ACC112 (cell line): ENCODE data around the gene MYO15A.
A peak's percentile ranks its signal among the peaks of the same experiment; 100 is the strongest.

ENCODE experiments used
- H2AFZ ChIP-seq: fragments of 200-600 bp; sonication (generic); one replicate; pipeline ENCODE4 v1.6.0; 2017; ENCODE audit warnings: antibody characterized with exemption, low read length; ENCODE audit not compliant: unreplicated experiment
- H3K27ac ChIP-seq: fragments of 200-600 bp; sonication (generic); 2 replicates; pipeline ENCODE4 v1.5.1; 2014; ENCODE audit warnings: low read depth, mild to moderate bottlenecking, antibody characterized with exemption, low read length, moderate library complexity
- H3K27me3 ChIP-seq: fragments of 200-600 bp; sonication (generic); 2 replicates; pipeline ENCODE4 v1.6.1; 2014; ENCODE audit warnings: mild to moderate bottlenecking, antibody characterized with exemption, low read length, moderate library complexity, mixed read lengths; ENCODE audit not compliant: insufficient read depth
- H3K36me3 ChIP-seq: fragments of 200-600 bp; sonication (generic); 2 replicates; pipeline ENCODE4 v1.6.1; 2016; ENCODE audit warnings: mild to moderate bottlenecking, antibody characterized with exemption, low read length, moderate library complexity, mixed read lengths; ENCODE audit not compliant: insufficient read depth
- H3K4me1 ChIP-seq: fragments of 200-600 bp; sonication (generic); one replicate; pipeline ENCODE4 v1.6.1; 2016; ENCODE audit warnings: low read length, mixed read lengths; ENCODE audit not compliant: insufficient read depth, unreplicated experiment, control insufficient read depth
- H3K4me3 ChIP-seq: fragments of 200-600 bp; sonication (generic); 2 replicates; pipeline ENCODE4 v1.5.1; 2014; ENCODE audit warnings: mild to moderate bottlenecking, low read depth, low read length
- H3K79me2 ChIP-seq: fragments of 200-600 bp; sonication (generic); one replicate; pipeline ENCODE4 v1.6.0; 2016; ENCODE audit warnings: low read length; ENCODE audit not compliant: control insufficient read depth, unreplicated experiment, insufficient read depth

Gene MYO15A

DNA sequence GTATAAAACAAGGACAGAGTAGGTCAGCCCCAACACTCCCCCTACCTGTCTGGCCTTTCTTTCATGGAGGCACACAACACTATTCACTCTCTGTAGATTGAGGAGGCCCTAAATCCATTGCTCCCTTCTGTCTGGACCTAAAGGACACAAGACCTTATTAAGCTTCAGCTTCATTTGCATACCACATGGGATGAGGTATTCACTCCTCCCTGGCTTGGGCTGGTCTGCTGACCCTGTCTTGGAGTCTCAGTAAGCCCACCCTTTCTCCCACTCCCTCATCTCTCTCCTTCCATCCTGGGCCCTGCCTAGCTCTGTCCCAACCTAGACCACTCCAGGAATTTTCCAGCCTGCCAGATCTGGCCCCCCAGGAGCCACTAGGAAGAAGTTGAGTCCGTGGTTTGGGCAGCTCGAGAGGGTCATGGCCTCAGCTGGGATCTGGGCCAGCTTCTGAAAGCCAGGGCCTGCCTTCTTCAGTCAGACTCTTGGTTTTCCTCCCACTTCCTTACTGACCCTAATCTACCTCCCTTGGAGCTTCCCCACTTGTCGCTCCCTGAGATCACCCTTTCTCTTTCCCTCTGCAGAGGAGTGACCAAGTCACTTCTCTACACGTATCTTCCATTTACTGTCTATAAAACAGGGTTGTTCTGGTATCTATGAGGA, 110.3 kb downstream of the MYO15A start:
- Histone ChIP-seq H2AFZ (no peak overlapping the region), H3K4me3 (no peak overlapping the region), H3K27ac (no peak overlapping the region), H3K79me2 (no peaks in the 10 kb centered on the region), H3K36me3 (no peaks in the 10 kb centered on the region), H3K27me3 (no peaks in the 10 kb centered on the region), H3K4me1 (peaks cover 28% of the 10 kb centered on the region)

DNA sequence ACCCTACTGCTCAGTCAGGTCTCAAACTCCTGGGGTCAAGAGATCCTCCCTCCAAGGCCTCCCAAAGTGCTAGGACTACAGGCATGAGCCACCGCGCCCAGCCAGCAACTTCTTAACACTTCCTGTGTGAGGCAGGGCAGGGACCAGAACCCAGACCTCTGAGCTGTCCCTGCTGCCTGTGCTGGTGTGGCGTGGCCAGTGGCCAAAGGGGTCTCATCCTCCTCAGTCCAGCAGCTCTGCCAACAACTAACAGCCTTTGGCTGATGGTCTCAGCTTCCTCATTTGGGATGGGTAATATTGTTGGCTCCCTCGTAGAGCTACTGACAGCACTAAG, 115.5 kb downstream of the MYO15A start:
- H3K27me3 ChIP-seq, result no peaks in the 10 kb centered on the region
- H3K27ac ChIP-seq, result peak overlapping the region; percentile 68
- no peak overlapping the region for H3K4me3 ChIP-seq
- H3K4me1 ChIP-seq, result peaks cover 39% of the 10 kb centered on the region
- no peaks in the 10 kb centered on the region for H3K36me3 ChIP-seq
- peaks cover 32% of the 10 kb centered on the region for H3K79me2 ChIP-seq
- peak overlapping the region; percentile 72 for H2AFZ ChIP-seq

DNA sequence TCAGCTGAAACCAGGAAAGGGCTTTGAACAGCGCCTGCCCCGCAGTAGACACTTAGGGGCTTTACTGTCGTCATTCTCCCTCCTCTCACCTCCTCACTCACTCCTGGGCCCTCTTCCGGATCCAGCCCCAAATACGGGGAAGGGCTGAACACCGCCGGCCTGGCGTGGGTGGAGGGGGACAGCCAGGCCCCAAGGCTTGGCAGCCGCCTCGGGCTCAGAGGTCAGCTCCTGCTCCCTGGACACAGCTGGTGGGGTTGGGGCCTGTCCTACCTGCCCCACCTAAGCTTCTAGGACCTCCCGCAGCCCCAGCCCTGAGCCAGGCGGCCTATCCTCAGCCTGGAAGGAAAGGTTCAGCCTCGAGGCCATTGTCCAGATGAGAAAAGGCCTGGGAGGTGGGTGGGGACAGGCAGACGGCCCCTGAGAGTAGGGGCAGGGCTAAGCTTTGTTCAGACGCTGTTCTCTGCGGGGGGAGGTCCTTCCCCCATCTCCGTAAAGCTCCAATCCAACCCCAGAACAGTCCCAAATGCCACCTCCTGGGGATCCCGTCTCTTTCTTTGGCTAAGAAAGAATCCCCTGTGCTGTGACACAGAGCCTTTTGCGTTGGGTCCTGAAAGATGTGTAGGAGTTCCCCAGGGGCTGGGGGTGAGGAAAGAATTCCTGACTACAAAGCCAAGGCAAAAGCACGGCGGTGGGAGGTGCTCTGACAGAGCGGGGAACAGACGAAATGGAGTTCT, 116.0 kb downstream of the MYO15A start:
- Histone ChIP-seq H3K36me3 (no peaks in the 10 kb centered on the region), H3K27me3 (no peaks in the 10 kb centered on the region), H2AFZ (peak overlapping the region; percentile 72), H3K4me1 (peaks cover 35% of the 10 kb centered on the region), H3K4me3 (peak overlapping the region; percentile 48), H3K79me2 (peaks cover 37% of the 10 kb centered on the region), H3K27ac (peak overlapping the region; percentile 68)

DNA sequence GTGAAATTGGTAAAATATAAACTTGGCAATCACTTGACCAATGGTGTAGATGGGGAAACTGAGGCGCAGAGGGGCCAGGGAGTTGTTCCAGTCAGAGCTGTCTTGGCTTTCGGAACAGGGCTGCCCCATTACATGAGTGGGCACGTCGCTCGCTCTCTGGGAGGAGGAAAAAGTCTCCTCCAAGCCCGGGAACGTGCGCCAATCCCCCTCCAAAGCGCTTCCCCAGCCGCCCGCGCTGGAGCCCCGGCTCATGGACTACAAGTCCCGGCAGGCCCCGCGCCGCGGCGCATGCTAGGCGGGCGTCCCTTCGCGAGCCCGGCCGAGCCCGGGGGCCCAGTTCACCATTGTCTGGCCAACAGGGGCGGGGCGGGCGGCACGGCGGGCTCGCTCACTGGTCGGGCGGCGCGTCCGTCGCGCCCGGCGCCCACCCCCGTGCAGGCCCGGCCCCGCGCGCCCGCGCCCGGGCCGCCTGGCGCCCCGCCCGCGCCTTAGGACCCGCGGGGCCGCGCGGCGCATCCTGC, 116.6 kb downstream of the MYO15A start, which contains the start of gene LLGL1:
Gene LLGL1 (plus strand): TSS at position 515 of the 521 bp plus-strand sequence. CDS start 48 bp downstream, outside the sequence.
- Histone ChIP-seq H3K4me1 (peaks cover 34% of the 10 kb centered on the region), H3K4me3 (peak within 1 kb of the TSS; percentile 79), H3K27ac (peak within 1 kb of the TSS; percentile 68), H3K27me3 (no peaks in the 10 kb centered on the region), H2AFZ (peak within 1 kb of the TSS; percentile 90), H3K79me2 (peaks cover 42% of the 10 kb centered on the region), H3K36me3 (no peaks in the 10 kb centered on the region)

DNA sequence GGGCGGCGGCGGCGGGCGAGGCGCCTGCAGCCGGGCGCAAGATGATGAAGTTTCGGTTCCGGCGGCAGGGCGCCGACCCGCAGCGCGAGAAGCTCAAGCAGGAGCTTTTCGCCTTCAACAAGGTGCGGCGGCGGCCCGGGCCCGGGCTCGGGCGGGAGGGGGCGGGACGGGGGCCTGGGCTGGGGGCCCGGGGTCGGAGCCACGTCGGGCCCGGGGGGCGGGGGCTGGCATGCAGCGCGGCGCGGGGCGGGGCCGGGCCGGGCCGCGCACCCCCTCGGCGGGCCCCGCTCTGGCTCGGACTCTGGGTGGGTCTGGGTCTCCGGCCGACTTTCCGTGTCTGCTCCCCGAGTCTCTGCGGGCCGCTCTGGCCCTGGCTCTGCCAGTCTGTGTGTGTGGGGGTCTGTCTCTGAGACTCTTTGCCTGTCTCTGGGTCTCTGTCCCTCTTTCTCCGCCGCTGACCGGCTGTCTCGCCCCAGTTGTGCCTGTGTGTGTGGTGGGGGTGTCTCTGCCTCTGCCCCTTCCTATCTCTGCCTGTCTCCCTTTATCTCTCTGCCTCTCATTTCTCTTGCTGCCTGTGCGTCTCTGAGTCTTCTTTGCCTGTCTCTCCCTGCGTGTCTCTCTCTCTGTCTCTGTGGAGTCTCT, 117.2 kb downstream of the MYO15A start:
- Histone ChIP-seq H3K4me3 (peak overlapping the region; percentile 79), H3K27ac (no peak overlapping the region), H3K27me3 (no peaks in the 10 kb centered on the region), H2AFZ (peak overlapping the region; percentile 90), H3K4me1 (peaks cover 29% of the 10 kb centered on the region), H3K36me3 (no peaks in the 10 kb centered on the region), H3K79me2 (peaks cover 42% of the 10 kb centered on the region)

DNA sequence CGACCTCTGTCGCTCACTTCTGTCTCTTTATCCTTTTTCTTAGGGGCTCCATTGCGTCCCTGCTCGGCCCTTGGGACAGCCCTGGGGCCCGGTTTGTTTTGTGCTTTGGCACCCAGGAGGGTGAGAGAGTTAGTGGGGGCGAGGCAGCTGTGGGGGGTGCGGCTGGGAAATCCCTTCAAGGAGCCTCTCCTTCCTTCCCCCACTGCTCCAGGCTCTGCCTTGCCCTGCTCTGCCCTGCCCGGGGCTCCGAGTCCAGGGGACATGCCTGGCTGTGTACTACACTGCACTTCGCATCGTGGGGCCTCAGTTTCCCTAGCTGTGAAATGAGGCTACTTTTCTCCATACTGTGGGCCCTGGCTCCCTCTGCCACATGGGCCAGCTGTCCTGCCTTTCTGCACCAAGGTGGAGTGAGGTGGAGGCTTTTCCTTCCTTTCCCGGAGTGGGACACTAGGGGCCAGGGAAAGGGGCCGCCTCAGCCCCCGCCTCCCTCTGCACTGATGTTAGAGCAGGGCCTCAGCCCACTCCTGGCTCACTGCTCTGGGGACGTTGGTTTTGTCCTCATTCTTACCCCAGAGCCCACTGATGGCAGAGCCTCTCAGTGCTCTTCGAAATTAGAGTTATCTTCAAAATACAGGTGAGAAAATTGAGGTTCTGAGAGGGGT, 117.9 kb downstream of the MYO15A start:
- Histone ChIP-seq H3K4me1 (peaks cover 22% of the 10 kb centered on the region), H2AFZ (peak overlapping the region; percentile 90), H3K79me2 (peaks cover 42% of the 10 kb centered on the region), H3K27me3 (no peaks in the 10 kb centered on the region), H3K36me3 (no peaks in the 10 kb centered on the region), H3K4me3 (peak overlapping the region; percentile 79), H3K27ac (no peak overlapping the region)

DNA sequence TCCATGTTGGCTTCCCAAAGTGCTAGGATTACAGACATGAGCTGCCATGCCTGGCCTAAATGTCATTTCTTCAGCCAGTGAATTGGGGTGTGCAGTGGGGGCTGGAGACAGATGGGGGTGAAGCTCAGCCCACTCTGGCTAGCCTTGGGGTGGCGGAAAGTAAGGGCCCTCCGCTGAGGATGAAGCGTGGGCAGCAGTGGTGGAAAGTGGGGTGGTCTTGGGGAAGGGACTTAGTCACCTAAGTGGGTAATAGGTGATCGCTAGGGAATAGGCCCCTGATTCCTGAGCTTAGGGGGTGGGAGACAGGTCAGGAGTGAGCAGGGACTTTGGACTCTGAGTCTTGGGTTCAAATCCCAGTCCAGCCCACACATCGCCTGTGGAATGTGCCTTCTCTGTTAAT, 119.1 kb downstream of the MYO15A start:
- no peaks in the 10 kb centered on the region for H3K27me3 ChIP-seq
- no peaks in the 10 kb centered on the region for H3K36me3 ChIP-seq
- H3K79me2 ChIP-seq, result peaks cover 42% of the 10 kb centered on the region
- peaks cover 19% of the 10 kb centered on the region for H3K4me1 ChIP-seq
- H2AFZ ChIP-seq, result no peak overlapping the region
- no peak overlapping the region; the same call in 1 of the 2 replicates for H3K4me3 ChIP-seq
- H3K27ac ChIP-seq, result no peak overlapping the region

DNA sequence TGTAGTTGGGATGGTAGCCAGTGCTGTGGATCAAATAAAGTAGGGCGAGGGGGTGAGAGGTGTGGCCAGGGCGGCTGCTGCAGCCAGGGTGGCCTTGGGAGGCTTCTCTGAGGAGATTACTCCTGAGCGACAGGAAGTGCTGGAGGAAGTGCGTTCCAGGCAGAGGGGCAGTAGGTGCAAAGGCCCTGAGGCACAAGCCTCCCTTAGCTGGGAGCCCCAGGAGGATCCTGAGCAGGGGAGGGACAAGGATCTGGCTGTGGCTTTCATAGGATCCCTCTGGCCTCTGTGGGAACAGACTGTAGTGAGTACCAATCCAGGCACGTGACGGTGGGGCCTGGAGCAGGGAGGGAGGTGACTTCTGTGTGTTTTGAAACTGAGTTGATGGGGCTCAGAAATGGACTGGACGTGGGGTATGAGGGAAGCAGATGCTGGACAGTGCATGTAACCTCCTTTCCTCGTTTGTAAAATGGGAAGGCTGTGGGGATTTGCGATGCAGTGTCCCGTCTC, 119.7 kb downstream of the MYO15A start:
- no peaks in the 10 kb centered on the region for H3K27me3 ChIP-seq
- H3K36me3 ChIP-seq, result no peaks in the 10 kb centered on the region
- no peak overlapping the region for H3K4me3 ChIP-seq
- peaks cover 19% of the 10 kb centered on the region for H3K4me1 ChIP-seq
- peaks cover 42% of the 10 kb centered on the region for H3K79me2 ChIP-seq
- no peak overlapping the region for H2AFZ ChIP-seq
- H3K27ac ChIP-seq, result no peak overlapping the region

DNA sequence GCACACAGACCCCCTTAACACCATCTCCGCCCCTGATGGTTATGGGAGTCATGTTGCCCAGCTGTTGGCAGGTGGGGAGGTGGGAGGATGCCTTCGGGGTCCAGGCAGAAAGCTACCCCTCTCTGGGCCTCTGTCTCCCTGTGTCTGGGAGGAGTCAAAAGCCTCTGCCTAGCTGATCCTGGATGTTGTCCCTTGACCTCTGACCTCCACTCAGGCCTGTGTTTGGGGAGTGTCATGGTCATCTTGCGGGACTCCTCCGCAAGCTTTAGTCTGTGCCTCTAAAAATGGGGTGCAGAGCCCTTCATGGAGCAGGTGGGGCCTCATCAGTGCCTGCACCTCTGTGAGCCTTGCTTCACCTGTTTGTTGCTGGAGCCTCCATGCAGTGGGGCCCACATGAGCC, 120.7 kb downstream of the MYO15A start:
- H3K27ac ChIP-seq, result no peak overlapping the region
- H2AFZ ChIP-seq, result no peak overlapping the region
- H3K4me1 ChIP-seq, result peaks cover 15% of the 10 kb centered on the region
- H3K79me2 ChIP-seq, result peaks cover 42% of the 10 kb centered on the region
- no peaks in the 10 kb centered on the region for H3K27me3 ChIP-seq
- no peaks in the 10 kb centered on the region for H3K36me3 ChIP-seq
- H3K4me3 ChIP-seq, result no peak overlapping the region
